ENCODE measurements around the gene KIF16B.

DNA sequence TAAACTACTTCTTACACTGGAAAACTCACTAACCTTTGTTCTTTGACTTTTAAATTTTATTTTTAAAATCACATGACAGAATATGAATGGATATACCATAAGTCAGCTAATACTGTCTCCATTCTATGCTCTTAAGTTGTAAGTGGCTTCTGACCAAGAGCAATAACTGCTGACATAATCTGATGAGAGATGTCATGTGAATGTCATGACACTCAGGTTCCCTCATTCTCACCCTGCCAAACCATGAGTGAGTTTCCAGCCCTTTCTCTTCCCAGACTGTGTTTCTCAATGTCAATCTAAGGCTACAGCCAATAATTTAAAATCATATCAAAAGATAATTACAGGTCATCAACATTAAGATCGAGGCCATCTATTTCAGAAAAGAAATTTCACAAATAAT is 39.7 kb downstream of the KIF16B start:
- TF ChIP-seq, protein P1, sequence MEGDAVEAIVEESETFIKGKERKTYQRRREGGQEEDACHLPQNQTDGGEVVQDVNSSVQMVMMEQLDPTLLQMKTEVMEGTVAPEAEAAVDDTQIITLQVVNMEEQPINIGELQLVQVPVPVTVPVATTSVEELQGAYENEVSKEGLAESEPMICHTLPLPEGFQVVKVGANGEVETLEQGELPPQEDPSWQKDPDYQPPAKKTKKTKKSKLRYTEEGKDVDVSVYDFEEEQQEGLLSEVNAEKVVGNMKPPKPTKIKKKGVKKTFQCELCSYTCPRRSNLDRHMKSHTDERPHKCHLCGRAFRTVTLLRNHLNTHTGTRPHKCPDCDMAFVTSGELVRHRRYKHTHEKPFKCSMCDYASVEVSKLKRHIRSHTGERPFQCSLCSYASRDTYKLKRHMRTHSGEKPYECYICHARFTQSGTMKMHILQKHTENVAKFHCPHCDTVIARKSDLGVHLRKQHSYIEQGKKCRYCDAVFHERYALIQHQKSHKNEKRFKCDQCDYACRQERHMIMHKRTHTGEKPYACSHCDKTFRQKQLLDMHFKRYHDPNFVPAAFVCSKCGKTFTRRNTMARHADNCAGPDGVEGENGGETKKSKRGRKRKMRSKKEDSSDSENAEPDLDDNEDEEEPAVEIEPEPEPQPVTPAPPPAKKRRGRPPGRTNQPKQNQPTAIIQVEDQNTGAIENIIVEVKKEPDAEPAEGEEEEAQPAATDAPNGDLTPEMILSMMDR (conservative IDR thresholded peaks at IDR 0.05; ENCODE audit: low read depth in 2 of 2): no peak
- TF ChIP-seq EZH2 (IDR thresholded peaks at IDR 0.05; ENCODE audit: low read depth, unreplicated experiment): no peak
- no peak for TF ChIP-seq JUNB (IDR thresholded peaks at IDR 0.05; ENCODE audit: unreplicated experiment)
- TF ChIP-seq EZH2phosphoT487 (IDR thresholded peaks at IDR 0.05; ENCODE audit: unreplicated experiment): no peak
- no peak for TF ChIP-seq STAT1 (IDR thresholded peaks at IDR 0.05; ENCODE audit: unreplicated experiment)
- no peak for TF ChIP-seq POLR2AphosphoS5 (IDR thresholded peaks at IDR 0.05; ENCODE audit: low read depth)
- TF ChIP-seq, protein P2, sequence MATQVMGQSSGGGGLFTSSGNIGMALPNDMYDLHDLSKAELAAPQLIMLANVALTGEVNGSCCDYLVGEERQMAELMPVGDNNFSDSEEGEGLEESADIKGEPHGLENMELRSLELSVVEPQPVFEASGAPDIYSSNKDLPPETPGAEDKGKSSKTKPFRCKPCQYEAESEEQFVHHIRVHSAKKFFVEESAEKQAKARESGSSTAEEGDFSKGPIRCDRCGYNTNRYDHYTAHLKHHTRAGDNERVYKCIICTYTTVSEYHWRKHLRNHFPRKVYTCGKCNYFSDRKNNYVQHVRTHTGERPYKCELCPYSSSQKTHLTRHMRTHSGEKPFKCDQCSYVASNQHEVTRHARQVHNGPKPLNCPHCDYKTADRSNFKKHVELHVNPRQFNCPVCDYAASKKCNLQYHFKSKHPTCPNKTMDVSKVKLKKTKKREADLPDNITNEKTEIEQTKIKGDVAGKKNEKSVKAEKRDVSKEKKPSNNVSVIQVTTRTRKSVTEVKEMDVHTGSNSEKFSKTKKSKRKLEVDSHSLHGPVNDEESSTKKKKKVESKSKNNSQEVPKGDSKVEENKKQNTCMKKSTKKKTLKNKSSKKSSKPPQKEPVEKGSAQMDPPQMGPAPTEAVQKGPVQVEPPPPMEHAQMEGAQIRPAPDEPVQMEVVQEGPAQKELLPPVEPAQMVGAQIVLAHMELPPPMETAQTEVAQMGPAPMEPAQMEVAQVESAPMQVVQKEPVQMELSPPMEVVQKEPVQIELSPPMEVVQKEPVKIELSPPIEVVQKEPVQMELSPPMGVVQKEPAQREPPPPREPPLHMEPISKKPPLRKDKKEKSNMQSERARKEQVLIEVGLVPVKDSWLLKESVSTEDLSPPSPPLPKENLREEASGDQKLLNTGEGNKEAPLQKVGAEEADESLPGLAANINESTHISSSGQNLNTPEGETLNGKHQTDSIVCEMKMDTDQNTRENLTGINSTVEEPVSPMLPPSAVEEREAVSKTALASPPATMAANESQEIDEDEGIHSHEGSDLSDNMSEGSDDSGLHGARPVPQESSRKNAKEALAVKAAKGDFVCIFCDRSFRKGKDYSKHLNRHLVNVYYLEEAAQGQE (IDR thresholded peaks at IDR 0.05; ENCODE audit: unreplicated experiment): no peak

Measured in GM23338 (cell line).